SKM-1 (cell line): ENCODE measurements around the gene EVA1C.
"Not testable (repeated sequence)": the region's sequence is repeated elsewhere in the genome, so short reads cannot be mapped to it uniquely, and the experiment has no call there.

Source experiments
- DNase-seq: peaks from one replicate; lab custom pipeline; 2025; ENCODE audit not compliant: unreplicated experiment; lab: John Stamatoyannopoulos, UW

Gene EVA1C

GRCh38 chr21:32549886-32550285 lies 137.4 kb downstream of the EVA1C start:
- DNase-seq, result no peak

DNA sequence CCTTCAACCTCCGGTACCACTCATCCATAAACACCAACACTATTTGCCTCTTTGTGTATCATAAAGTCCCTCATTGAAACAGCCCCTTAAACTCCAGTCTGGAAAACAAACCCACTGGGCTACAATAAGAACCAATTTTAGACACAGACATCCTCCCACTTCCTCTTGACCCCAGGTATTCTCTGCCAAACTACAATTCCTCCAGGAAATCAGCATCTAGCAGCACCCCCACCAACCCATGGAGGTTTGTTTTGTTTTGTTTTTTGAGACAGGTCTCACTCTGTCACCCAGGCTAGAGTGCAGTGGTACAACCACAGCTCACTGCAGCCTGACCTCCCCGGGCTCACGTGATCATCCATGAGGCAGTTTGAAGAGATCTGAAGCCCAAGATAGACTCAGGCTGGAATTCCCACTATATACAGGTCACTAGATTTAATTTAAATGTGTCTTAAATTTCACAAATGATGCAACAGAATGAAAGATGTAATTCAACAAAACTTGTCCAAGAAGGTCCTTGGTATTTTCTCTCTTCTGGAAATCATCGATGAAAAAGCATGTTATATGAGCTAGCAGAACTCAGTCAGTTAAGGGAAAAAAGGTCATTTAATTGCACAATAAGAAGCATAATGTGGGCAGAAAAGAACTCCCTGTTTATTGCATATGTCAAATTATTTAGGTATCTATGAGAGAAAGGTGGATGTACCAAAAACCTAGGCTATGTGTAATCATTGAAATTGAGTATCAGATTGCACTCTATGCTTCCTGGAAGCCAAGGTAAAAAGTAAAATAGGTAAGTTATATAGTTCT lies 142.5 kb downstream of the EVA1C start:
- DNase-seq, result no peak

- DNase-seq, result no peak
These were observed 145.6 kb downstream of the EVA1C start for GRCh38 chr21:32558106-32558505.

DNA sequence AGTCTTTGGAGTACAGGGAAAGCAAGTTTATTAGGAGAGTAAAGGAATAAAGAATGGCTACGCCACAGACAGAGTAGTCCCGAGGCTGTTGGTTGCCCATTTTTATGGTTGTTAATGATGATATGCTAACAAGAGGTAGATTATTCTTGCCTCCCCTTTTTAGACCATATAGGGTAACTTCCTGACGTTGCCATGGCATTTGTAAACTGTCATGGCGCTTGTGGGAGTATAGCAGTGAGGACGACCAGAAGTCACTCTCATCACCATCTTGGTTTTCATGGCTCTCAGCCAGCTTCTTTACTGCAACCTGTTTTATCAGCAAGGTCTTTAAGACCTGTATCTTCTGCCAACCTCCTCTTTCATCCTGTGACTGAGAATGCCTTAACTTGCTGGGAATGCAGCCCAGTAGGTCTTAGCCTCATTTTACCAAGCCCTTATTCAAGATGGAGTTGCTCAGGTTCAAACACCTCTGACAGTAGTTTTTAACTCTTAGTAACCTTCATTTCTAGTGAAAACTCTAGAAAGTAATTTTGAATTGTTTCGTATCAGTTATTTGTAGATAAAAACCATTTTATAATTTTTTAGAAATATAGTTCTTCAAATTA lies 146.6 kb downstream of the EVA1C start:
- no peak for DNase-seq

GRCh38 chr21:32560896-32561295 lies 148.4 kb downstream of the EVA1C start:
- DNase-seq, result no peak

DNA sequence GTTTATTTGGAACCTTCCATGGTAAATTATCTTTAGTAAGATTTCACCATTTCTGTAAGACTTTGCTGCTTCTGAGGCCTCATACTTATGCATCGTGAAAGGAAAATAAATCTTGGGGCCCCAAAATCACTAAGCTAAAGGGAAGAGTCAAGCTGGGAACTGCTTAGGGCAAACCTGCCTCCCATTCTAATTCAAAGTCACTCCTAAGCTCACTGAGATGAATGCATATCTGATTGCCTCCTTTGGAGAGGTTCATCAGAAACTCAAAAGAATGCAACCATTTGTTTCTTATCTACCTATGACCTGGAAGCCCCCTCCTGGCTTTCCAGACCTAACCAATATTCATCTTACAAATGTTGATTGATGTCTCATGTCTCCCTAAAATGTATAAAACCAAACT lies 149.0 kb downstream of the EVA1C start:
- DNase-seq, result not testable (repeated sequence)

- DNase-seq, result no peak
These were observed 149.9 kb downstream of the EVA1C start for GRCh38 chr21:32562426-32562825.

DNA sequence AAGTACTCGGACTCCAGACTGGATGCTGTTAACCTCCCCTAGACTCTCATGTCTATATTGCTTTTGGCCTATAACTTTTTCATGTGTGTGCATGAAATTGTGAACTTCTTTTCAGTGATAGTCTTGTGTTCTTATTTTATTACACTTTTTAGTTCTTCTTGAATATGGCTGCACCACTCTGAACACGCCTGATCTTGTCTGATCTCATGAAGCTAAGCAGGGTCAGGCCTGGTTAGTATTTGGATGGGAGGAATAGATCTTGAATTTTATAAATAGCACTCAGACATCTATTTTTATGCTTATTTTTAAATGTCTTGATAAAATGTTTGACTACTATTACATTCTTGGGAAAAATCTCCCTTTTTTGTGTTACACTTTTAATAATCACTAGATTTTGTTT lies 150.4 kb downstream of the EVA1C start:
- no peak for DNase-seq
